HUES6 (cell line): Measurements from ENCODE around the gene SFT2D1.
A peak's percentile ranks its signal among the peaks of the same experiment; 100 is the strongest.
"Not testable (repeated sequence)": the region's sequence is repeated elsewhere in the genome, so short reads cannot be mapped to it uniquely, and the experiment has no call there.

Experiments
- H3K27ac ChIP-seq: 2 replicates; pipeline ENCODE4 v1.7.0; 2013; ENCODE audit warnings: low read depth, mild to moderate bottlenecking, low read length, inconsistent platforms
- H3K27me3 ChIP-seq: 2 replicates; pipeline ENCODE4 v1.6.1; 2013; ENCODE audit warnings: low read length; ENCODE audit not compliant: control insufficient read depth, insufficient read depth
- H3K36me3 ChIP-seq: 2 replicates; pipeline ENCODE4 v1.6.1; 2013; ENCODE audit warnings: low read length; ENCODE audit not compliant: control insufficient read depth, insufficient read depth
- H3K4me1 ChIP-seq: 2 replicates; pipeline ENCODE4 v1.6.1; 2013; ENCODE audit warnings: low read length; ENCODE audit not compliant: control insufficient read depth, insufficient read depth
- H3K4me3 ChIP-seq: 2 replicates; pipeline ENCODE4 v1.5.1; 2013; ENCODE audit warnings: low read depth, low read length
- H3K9ac ChIP-seq: one replicate; pipeline ENCODE4 v1.6.1; 2013; ENCODE audit warnings: mild to moderate bottlenecking, low read length
- H3K9me3 ChIP-seq: 2 replicates; pipeline ENCODE4 v1.6.1; 2013; ENCODE audit warnings: low read depth, low read length; ENCODE audit not compliant: control insufficient read depth, insufficient read depth

Gene SFT2D1

DNA sequence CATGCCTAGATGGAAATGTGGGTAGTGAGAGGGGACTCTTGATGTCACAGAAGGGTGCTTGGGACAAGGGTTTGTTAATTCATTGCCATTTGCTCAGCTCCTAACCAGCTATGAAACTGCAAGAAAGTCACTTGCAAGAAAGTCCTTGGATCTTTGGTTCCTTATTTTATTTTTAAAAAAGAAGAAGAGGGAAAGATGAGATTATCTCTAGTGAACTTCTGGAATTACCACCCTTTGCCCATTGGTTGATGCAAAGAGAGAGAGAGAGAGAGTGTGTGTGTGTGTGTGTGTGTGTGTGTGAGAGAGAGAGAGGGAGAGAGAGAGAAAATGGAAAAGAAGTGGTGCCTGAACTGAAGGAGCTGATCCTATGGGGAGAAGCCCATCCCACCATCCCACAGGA is 4.6 kb upstream of the SFT2D1 start:
- no peak overlapping the region for H3K9ac ChIP-seq
- H3K9me3 ChIP-seq, result peaks cover 15% of the 10 kb centered on the region
- no peak overlapping the region for H3K4me3 ChIP-seq
- H3K27ac ChIP-seq, result no peak overlapping the region
- no peaks in the 10 kb centered on the region for H3K36me3 ChIP-seq
- no peaks in the 10 kb centered on the region for H3K27me3 ChIP-seq
- peaks cover 12% of the 10 kb centered on the region for H3K4me1 ChIP-seq

DNA sequence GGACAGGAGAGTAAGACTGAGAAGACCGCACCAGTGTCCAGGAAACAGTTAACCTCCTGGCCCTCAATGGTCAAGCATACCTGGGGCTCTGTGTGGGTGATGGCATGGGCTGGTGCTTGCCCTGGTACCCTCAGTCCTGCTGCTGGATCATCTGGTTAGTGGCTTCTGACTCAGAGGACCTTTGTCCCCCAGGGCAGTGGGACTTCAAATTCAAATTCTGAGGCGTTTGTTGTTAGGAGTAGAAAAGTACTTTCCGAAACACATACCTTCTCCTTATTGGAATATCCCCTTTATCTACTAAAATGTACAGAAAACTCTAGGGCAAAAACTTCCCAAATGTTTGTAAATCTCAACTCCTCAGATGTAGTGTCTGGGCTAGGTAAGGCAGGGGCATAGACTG is 4.1 kb upstream of the SFT2D1 start:
- Histone ChIP-seq H3K27me3 (no peaks in the 10 kb centered on the region), H3K9ac (no peak overlapping the region), H3K9me3 (peaks cover 15% of the 10 kb centered on the region), H3K27ac (no peak overlapping the region), H3K4me1 (peaks cover 8% of the 10 kb centered on the region; the same call in 1 of the 2 replicates), H3K4me3 (no peak overlapping the region), H3K36me3 (no peaks in the 10 kb centered on the region)

DNA sequence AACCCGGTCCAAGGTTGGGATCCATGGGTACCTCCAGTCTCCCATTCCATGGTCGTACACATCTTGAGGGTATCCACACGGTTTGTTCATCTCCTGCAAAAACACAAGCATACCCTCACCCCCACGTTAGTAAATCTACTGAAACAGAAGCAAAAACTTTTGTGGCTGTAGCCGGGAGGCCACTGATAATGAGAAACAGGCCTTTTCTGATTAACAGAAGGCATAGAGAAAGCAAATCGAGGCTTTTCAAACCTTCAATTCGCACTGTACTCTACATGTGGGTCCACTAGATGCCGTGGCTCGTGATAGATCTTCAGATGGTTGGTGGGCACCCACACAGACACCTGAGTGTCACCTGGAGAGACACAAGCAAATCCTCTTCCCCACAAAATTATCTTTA is 3.3 kb upstream of the SFT2D1 start:
- H3K27me3 ChIP-seq, H3K36me3 ChIP-seq, H3K9ac ChIP-seq, H3K4me3 ChIP-seq, H3K27ac ChIP-seq: not testable (repeated sequence)
- H3K4me1 ChIP-seq, result peaks cover 10% of the 10 kb centered on the region; the same call in 1 of the 2 replicates
- peaks cover 13% of the 10 kb centered on the region for H3K9me3 ChIP-seq

DNA sequence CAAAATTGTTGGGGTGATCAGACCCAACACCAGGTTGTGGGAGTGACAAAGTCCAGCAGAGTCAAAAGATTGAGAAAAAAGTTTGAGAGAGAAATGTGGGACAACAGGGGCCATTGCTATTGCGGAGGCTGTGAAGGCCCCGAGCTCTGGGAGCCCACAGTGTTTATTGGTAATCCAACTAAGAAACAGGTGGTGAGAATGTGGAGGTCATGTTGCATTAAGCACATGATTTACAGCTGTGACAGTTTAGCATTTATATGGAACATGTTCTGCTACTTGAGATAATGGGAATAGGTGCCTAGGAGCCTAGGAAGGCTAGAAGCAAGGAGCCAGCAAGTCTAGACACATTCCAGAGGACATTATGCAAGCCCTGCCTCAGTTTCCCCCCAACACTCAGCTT is 2.6 kb upstream of the SFT2D1 start:
- H3K9me3 ChIP-seq, H3K27ac ChIP-seq, H3K4me3 ChIP-seq, H3K27me3 ChIP-seq, H3K36me3 ChIP-seq, H3K9ac ChIP-seq: not testable (repeated sequence)
- peaks cover 10% of the 10 kb centered on the region; the same call in 1 of the 2 replicates for H3K4me1 ChIP-seq

DNA sequence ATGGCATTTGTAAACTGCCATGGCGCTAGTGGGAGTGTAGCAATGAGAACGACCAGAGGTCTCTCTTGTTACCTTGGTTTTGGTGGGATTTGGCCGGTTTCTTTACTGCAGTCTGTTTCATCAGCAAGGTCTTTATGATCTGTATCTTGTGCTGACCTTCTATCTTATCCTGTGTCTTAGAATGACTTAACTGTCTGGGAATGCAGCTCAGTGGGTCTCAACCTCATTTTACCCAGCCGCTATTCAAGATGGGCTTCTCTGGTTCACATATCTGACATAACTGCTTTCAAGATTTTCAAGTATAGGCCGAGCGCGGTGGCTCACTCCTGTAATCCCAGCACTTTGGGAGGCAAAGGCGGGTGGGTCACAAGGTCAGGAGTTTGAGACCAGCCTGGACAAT is 1.9 kb upstream of the SFT2D1 start:
- H3K4me1 ChIP-seq, result peaks cover 10% of the 10 kb centered on the region; the same call in 1 of the 2 replicates

DNA sequence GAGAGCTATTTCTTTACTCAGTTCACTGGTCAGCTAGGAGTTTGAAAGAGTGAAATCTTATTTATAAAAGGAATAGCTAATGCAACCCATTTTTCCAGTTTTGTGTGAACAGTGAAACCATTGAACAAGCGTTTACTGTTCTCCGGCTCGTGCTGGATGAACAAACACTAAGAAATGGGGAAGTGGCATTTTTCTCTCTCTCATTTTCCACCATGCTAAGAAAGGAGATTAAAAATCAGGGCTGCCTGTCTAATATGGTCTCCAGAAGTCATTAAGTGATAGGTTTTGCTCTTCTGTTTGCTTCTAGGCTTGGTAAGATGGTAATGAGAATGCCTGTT is 774 bp upstream of the SFT2D1 start:
- peak overlapping the region; percentile 99 for H3K4me3 ChIP-seq
- H3K27me3 ChIP-seq, result no peaks in the 10 kb centered on the region
- H3K4me1 ChIP-seq, result peaks cover 10% of the 10 kb centered on the region; the same call in 1 of the 2 replicates
- H3K27ac ChIP-seq, result peak overlapping the region; percentile 87
- peak overlapping the region; percentile 92 for H3K9ac ChIP-seq
- H3K9me3 ChIP-seq, result no peaks in the 10 kb centered on the region
- H3K36me3 ChIP-seq, result peaks cover 14% of the 10 kb centered on the region; the same call in 1 of the 2 replicates

More for the DNA sequence above, 1.9 kb upstream of the SFT2D1 start:
- Histone ChIP-seq H3K4me3 (no peak overlapping the region), H3K9me3 (0 out of 2 replicates have a peak, but pooled peaks cover 1% of the 10 kb centered on the region), H3K27ac (no peak overlapping the region), H3K27me3 (no peaks in the 10 kb centered on the region), H3K36me3 (peaks cover 11% of the 10 kb centered on the region; the same call in 1 of the 2 replicates), H3K9ac (peak overlapping the region; percentile 31)

DNA sequence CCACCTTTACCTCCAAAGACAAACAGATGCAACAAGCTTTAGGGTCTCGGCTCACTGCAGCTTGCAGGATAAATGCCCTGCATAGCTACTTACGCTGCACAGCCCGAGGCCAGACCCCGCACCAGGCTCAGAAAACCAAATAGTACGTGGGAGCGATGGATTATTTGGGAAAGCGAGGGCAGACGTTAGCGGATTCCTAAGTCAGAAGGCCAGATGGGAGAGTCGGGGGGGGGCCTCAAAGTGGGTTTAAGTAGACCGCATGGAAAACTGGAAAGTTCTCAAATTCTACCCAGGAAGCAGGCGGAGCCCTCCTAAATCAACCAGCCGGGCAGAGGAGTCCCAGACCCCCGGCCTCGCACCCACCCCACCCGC is 382 bp downstream of the SFT2D1 start:
- H3K9ac ChIP-seq, result peak overlapping the region; percentile 92

DNA sequence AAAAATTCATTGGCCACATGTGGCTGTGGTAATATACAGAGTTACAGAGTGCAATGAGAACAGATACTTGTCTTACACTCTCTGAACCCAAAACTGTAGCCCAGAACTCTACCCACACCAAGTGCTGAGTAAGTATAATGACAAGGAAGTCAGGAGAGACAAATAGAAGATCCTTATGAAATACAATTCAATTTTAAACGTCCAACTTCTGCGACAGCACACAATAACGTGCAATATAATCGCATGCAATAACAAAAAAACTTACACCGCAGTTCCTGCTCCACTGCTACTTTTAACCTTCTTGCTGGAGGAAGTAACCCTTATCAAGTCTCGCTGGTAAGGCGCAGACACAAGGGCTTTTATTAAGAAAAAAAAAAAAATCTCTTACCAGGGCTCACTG is 881 bp downstream of the SFT2D1 start:
- peaks cover 30% of the 10 kb centered on the region for H3K36me3 ChIP-seq
- peak overlapping the region; percentile 99 for H3K4me3 ChIP-seq
- H3K4me1 ChIP-seq, result peaks cover 10% of the 10 kb centered on the region; the same call in 1 of the 2 replicates
- no peaks in the 10 kb centered on the region for H3K9me3 ChIP-seq
- H3K9ac ChIP-seq, result peak overlapping the region; percentile 92
- peak overlapping the region; percentile 87; the same call in 1 of the 2 replicates for H3K27ac ChIP-seq
- H3K27me3 ChIP-seq, result no peaks in the 10 kb centered on the region

More for the DNA sequence above, 382 bp downstream of the SFT2D1 start:
- H3K4me3 ChIP-seq, result peak overlapping the region; percentile 99
- peaks cover 10% of the 10 kb centered on the region; the same call in 1 of the 2 replicates for H3K4me1 ChIP-seq
- H3K36me3 ChIP-seq, result peaks cover 25% of the 10 kb centered on the region
- H3K27me3 ChIP-seq, result no peaks in the 10 kb centered on the region
- peak overlapping the region; percentile 87 for H3K27ac ChIP-seq
- no peaks in the 10 kb centered on the region for H3K9me3 ChIP-seq

DNA sequence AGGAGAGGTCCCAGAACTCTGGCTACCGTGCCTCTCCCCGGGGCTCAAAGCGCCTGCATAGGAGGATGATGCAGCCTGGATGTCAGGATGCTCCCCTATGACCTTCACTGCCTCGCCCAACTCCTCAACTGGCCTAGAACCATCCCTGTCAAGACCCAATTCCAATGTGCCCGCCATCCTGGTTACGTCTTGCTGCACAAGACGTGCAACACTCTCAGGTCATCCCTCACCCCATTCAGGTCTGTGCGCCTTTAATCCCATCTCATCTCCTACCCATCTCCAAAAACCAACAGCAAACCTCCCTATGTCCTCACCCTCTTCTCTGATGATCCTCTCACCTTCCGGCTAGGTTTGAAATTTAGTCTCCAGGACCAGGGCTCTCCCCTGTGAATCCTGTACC is 3.5 kb downstream of the SFT2D1 start:
- H3K27ac ChIP-seq, result no peak overlapping the region
- H3K27me3 ChIP-seq, result no peaks in the 10 kb centered on the region
- H3K4me1 ChIP-seq, result peaks cover 10% of the 10 kb centered on the region; the same call in 1 of the 2 replicates
- peaks cover 49% of the 10 kb centered on the region for H3K36me3 ChIP-seq
- H3K9ac ChIP-seq, result no peak overlapping the region
- H3K4me3 ChIP-seq, result no peak overlapping the region
- H3K9me3 ChIP-seq, result no peaks in the 10 kb centered on the region

DNA sequence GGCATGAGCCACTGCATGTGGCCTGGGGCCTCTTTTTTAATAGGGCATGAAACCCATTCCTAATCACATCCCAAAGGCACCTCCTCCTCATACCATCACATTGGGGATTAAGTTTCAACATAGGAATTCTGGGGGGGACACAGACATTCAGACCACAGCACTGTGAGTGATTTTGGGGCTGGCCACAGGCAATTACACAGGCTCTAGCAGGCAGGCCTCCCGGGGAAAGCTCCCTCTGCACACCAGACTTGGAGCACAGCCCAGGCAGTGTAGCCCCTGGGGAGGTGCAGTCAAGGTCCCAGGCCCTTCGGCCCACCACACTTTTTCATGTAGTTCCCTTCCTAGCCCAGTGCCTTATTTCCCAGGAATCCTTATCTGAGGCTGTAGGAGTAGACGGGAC is 5.5 kb downstream of the SFT2D1 start:
- Histone ChIP-seq H3K27me3 (no peaks in the 10 kb centered on the region), H3K9me3 (no peaks in the 10 kb centered on the region), H3K27ac (no peak overlapping the region), H3K9ac (no peak overlapping the region), H3K4me3 (no peak overlapping the region), H3K36me3 (peaks cover 49% of the 10 kb centered on the region), H3K4me1 (peaks cover 18% of the 10 kb centered on the region)

DNA sequence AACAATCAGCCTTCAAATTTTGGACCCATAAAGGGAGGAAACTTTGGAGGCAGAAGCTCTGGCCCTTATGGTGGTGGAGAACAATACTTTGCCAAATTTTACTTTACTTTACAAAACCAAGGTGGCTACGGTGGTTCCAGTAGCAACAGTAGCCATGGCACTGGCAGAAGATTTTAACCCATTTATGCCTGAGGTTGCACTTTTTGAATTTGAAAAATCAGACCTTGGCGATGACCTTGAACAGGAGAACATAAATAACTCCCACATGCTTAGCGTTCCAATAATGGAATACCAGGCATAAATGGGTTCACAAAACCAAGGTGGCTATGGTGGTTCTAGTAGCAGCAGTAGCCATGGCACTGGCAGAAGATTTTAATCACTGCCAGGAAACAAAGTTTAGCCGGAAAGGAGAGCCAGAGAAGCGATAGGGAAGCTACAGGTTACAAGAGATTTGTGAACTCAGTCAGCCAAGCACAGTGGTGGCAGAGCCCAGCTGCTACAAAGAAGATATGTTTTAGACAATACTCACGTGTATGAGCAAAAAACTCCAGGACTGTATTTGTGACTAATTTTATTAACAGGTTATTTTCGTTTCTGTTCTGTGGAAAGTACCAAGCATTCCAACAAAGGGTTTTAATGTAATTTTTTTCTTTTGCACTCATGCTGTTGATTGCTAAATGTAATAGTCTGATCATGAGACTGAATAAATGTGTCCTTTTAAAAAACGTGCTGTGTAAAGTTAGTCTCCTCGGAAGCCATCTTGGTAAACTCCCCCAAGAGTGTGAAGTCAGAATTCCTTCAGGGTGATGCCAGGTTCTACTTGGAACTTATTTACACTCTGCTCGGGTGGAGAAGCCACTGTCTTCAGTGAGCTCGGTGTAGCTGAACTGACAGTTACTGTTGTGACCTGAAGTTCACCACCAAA is 6.7 kb downstream of the SFT2D1 start:
- H3K4me1 ChIP-seq, result peaks cover 27% of the 10 kb centered on the region
- H3K36me3 ChIP-seq, result peaks cover 46% of the 10 kb centered on the region
- H3K27me3 ChIP-seq, result no peaks in the 10 kb centered on the region
- H3K9ac ChIP-seq, result no peak overlapping the region
- H3K9me3 ChIP-seq, result no peaks in the 10 kb centered on the region
- no peak overlapping the region for H3K4me3 ChIP-seq
- H3K27ac ChIP-seq, result no peak overlapping the region
